PC-3 (cell line): ENCODE measurements around the gene STK39.

Source experiments
- CTCF ChIP-seq: fragments of 300-600 bp; sonication (generic); conservative IDR thresholded peaks from 2 replicates; pipeline ENCODE4 v1.5.1; 2017; ENCODE audit warnings: antibody characterized with exemption, low read depth, mild to moderate bottlenecking, low read length
- EZH2phosphoT487 ChIP-seq: fragments of 300-600 bp; sonication (generic); IDR thresholded peaks from 2 replicates; pipeline ENCODE4 v1.6.1; 2018; ENCODE audit warnings: mild to moderate bottlenecking, antibody characterized with exemption, low read length, borderline replicate concordance

- TF ChIP-seq CTCF (no peak), EZH2phosphoT487 (no peak)
Measured at GRCh38 chr2:167957662-167958061, 289.7 kb downstream of the STK39 start.
